Measurements from ENCODE around the gene ARHGAP28.

GRCh38 chr18:6939972-6940371 is 210.5 kb downstream of the ARHGAP28 start:
- no peak for TF ChIP-seq CTCF (IDR thresholded peaks at IDR 0.05)
- TF ChIP-seq POLR2A (IDR thresholded peaks at IDR 0.05): no peak
